Karpas-422 (cell line): ENCODE measurements around the gene CTNNA2. TPM values are rescaled to one million over a fixed set of nuclear protein-coding genes. Genes with fewer than 3 reads are reported as not detected.
"Not testable (repeated sequence)": the region's sequence is repeated elsewhere in the genome, so short reads cannot be mapped to it uniquely, and the experiment has no call there.

Source experiments
- DNase-seq: peaks from one replicate; pipeline ENCODE4 v3.0.0-alpha.2; 2015
- H2AFZ ChIP-seq: fragments of 200-600 bp; sonication (generic); 2 replicates; pipeline ENCODE4 v1.6.1; 2014; ENCODE audit warnings: antibody characterized with exemption, low read length, mixed read lengths
- H3K27ac ChIP-seq: fragments of 200-600 bp; sonication (generic); 2 replicates; pipeline ENCODE4 v1.5.1; 2014; ENCODE audit warnings: mild to moderate bottlenecking, low read length, moderate library complexity
- H3K27me3 ChIP-seq: fragments of 200-600 bp; sonication (generic); 2 replicates; pipeline ENCODE4 v1.6.1; 2014; ENCODE audit warnings: low read length, mixed read lengths
- H3K36me3 ChIP-seq: fragments of 200-600 bp; sonication (generic); 2 replicates; pipeline ENCODE4 v1.6.1; 2014; ENCODE audit warnings: low read length, mixed read lengths; ENCODE audit not compliant: insufficient read depth
- H3K4me1 ChIP-seq: fragments of 200-600 bp; sonication (generic); 2 replicates; pipeline ENCODE4 v1.6.1; 2014; ENCODE audit warnings: mild to moderate bottlenecking, low read length, mixed read lengths
- H3K4me2 ChIP-seq: fragments of 200-600 bp; sonication (generic); 2 replicates; pipeline ENCODE4 v1.6.1; 2014; ENCODE audit warnings: low read length, low read depth, mild to moderate bottlenecking; ENCODE audit not compliant: poor library complexity, severe bottlenecking
- H3K4me3 ChIP-seq: fragments of 200-600 bp; sonication (generic); 2 replicates; pipeline ENCODE4 v1.5.1; 2014; ENCODE audit warnings: mild to moderate bottlenecking, antibody characterized with exemption, low read length, mixed read lengths
- H3K79me2 ChIP-seq: fragments of 200-600 bp; sonication (generic); 2 replicates; pipeline ENCODE4 v1.6.1; 2014; ENCODE audit warnings: mild to moderate bottlenecking, low read length, mixed read lengths
- H3K9ac ChIP-seq: fragments of 200-600 bp; sonication (generic); 2 replicates; pipeline ENCODE4 v1.6.0; 2014; ENCODE audit warnings: low read length
- H3K9me2 ChIP-seq: fragments of 200-600 bp; sonication (generic), shearing (Covaris generic); replicated peaks from 2 replicates; pipeline ENCODE4 v1.6.0; 2014; ENCODE audit warnings: mild to moderate bottlenecking, low read length, moderate library complexity; ENCODE audit not compliant: insufficient read depth
- H3K9me3 ChIP-seq: fragments of 300-700, 200-600 bp; sonication (generic); 2 replicates; pipeline ENCODE4 v1.6.1; 2014; ENCODE audit warnings: low read length, mixed read lengths
- H4K20me1 ChIP-seq: fragments of 200-600 bp; sonication (generic); 2 replicates; pipeline ENCODE4 v1.6.1; 2014; ENCODE audit warnings: mild to moderate bottlenecking, antibody characterized with exemption, low read length, low read depth; ENCODE audit not compliant: insufficient read depth
- total RNA-seq: library from RNA; depleted of rRNA; stranded (reverse); fragments of >200 nt; shearing (Covaris generic); gene quantifications from 2 replicates; pipeline ENCODE4 v1.2.3, GENCODE V29; 2014; ENCODE audit warnings: low replicate concordance

The CTNNA2 gene
- total RNA-seq, 1 experiment from 2014 or later: not detected

DNA sequence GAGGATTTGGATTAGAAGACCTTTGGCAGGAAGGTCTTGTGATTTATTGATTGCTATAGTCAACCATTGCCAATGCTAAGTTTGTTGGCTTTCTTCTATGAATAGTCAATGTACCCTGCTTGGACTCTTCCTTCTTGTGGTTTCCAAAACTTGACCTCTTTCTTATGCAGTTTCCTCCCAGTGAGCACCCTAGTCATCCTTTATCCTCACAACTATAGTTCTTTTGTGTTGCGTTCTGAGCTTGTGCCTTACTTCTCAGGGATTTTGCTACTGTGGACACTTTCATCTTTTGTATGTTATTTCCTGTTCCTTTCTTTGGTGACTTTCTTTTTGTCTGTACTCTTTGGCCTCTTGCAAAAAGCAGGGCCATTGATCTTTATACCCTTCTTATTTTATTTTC, 623.5 kb downstream of the CTNNA2 start:
- DNase-seq: no peak
- no peaks in the 10 kb centered on the region for H3K4me1 ChIP-seq
- H4K20me1 ChIP-seq: no peaks in the 10 kb centered on the region
- H2AFZ ChIP-seq: no peak overlapping the region
- no peak overlapping the region for H3K27ac ChIP-seq
- no peaks in the 10 kb centered on the region for H3K79me2 ChIP-seq
- no peaks in the 10 kb centered on the region for H3K36me3 ChIP-seq
- H3K9me2 ChIP-seq: no peaks in the 10 kb centered on the region
- H3K4me2 ChIP-seq: no peak overlapping the region
- no peak overlapping the region for H3K4me3 ChIP-seq
- no peaks in the 10 kb centered on the region for H3K27me3 ChIP-seq
- H3K9me3 ChIP-seq: no peaks in the 10 kb centered on the region
- no peak overlapping the region for H3K9ac ChIP-seq

DNA sequence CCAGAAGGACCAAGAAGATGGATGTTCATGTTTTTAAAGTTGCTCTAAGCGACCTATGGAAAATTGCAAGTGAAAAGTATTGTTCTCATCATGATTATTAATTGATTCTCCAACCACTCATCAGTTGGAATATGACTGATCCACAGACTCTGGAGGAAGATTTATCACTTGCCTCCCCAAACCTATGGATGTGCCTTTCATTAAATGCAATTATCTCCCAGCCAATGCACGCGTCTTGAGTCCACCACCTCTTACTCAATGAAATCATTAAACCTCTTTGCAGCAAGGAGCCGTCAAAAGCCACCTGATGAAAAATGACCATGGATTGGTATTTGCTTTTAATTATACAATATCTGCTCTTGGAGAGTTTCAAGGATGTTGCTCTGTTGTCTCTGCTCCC, 626.1 kb downstream of the CTNNA2 start:
- Histone ChIP-seq H3K4me1 (no peaks in the 10 kb centered on the region), H3K79me2 (no peaks in the 10 kb centered on the region), H3K9me2 (no peaks in the 10 kb centered on the region), H4K20me1 (no peaks in the 10 kb centered on the region), H3K4me2 (no peak overlapping the region), H3K27ac (no peak overlapping the region), H3K27me3 (no peaks in the 10 kb centered on the region), H3K9ac (no peak overlapping the region), H3K36me3 (no peaks in the 10 kb centered on the region), H3K4me3 (no peak overlapping the region), H3K9me3 (no peaks in the 10 kb centered on the region), H2AFZ (no peak overlapping the region)
- DNase-seq: no peak

DNA sequence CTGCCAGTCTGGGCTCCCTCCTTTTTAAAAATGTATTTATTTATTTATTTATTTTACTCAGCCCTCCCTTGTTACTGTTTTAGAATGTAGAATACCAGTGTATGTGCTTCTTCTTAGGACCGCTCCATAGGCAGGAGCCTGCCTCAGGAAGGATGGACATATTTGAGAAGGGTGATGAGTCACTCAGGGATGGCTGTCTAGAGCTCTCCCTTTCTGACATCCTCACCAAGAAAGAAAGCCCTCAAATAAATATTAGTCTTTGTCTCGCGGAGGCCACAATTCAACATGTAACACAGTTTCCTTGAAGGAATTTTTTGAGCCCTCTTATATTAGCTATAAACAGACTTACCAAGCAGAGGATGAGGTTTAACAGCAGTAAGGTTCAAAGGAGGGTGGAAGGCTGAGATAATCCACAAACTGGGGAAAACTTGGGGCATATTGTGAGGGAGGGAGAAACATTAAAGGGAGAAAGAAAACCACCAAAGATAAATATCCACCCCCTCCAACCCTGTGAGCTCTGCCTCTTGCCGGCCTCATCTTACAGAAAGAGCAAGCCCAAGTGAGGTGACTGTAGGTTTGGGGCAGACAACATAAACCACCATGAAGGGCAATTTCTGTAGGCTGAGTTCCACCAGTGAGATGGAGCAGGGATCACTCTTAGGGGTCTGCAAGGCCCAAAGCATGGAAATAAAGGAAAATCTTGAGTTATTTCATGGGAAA, 628.3 kb downstream of the CTNNA2 start:
- Histone ChIP-seq H3K79me2 (no peaks in the 10 kb centered on the region), H4K20me1 (no peaks in the 10 kb centered on the region), H2AFZ (no peak overlapping the region), H3K27ac (no peak overlapping the region), H3K9me3 (no peaks in the 10 kb centered on the region), H3K4me3 (no peak overlapping the region), H3K36me3 (no peaks in the 10 kb centered on the region), H3K9ac (no peak overlapping the region), H3K9me2 (no peaks in the 10 kb centered on the region), H3K4me1 (no peaks in the 10 kb centered on the region), H3K27me3 (0 out of 2 replicates have a peak, but pooled peaks cover 2% of the 10 kb centered on the region), H3K4me2 (no peak overlapping the region)
- DNase-seq: no peak

DNA sequence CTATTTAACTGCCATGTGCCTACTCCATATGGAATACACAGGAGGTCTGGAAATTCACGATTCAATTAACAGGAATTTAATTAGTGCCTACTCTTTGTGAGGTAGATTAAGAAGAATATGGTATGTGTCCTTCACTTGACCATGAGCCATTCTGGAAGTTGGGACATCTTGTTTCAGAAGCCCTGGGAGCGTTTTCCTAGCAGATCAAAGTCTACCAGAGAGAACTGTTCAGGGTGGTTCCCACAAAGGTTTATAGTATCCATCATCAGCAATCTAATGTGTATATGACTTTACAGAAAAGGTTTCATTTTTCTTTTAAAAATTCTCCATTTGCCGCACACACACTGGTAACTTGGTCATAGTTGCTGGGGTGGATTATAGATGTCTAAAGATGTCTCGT, 632.6 kb downstream of the CTNNA2 start:
- Histone ChIP-seq H3K36me3 (no peaks in the 10 kb centered on the region), H3K4me3 (no peak overlapping the region), H3K9ac (no peak overlapping the region), H3K27ac (no peak overlapping the region), H3K9me3 (no peaks in the 10 kb centered on the region), H2AFZ (no peak overlapping the region), H3K79me2 (no peaks in the 10 kb centered on the region), H3K4me2 (no peak overlapping the region), H3K27me3 (0 out of 2 replicates have a peak, but pooled peaks cover 2% of the 10 kb centered on the region), H3K9me2 (no peaks in the 10 kb centered on the region), H3K4me1 (no peaks in the 10 kb centered on the region), H4K20me1 (no peaks in the 10 kb centered on the region)
- DNase-seq: no peak

DNA sequence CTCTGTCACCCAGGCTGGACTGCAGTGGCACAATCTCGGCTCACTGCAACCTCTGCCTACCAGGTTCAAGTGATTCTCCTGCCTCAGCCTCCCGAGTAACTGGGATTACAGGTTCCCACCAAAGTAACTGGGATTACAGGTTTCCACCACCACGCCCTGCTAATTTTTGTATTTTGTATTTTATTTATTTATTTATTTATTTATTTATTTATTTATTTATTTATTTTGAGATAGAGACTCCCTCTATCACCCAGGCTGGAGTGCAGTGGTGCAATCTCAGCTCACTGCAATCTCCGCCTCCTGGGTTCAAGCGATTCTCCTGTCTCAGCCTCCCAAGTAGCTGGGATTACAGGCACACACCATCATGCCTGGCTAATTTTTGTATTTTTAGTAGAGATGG, 633.9 kb downstream of the CTNNA2 start:
- not testable (repeated sequence) for H3K36me3 ChIP-seq

DNA sequence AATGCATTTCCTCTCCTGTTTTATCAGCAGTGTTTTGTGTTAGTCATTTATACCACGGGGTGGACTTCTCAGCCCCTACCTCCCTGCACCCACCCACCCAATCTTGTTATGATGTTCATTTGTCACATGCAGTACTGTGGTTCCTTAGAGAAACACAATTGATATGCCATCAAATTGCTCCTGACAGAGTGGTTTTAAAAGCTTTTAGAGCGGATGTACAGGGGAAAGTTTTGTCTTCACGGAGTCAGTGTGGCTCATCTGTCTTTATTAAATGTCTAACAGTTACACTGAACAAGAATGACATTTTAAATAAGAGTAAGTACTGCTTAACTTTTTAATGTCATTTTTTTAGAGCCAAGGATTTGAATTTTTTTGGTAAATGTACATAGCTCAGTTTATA, 634.8 kb downstream of the CTNNA2 start:
- Histone ChIP-seq H3K27ac (no peak overlapping the region), H3K9ac (no peak overlapping the region), H3K9me3 (no peaks in the 10 kb centered on the region), H3K4me1 (no peaks in the 10 kb centered on the region), H3K27me3 (0 out of 2 replicates have a peak, but pooled peaks cover 2% of the 10 kb centered on the region), H3K9me2 (no peaks in the 10 kb centered on the region), H2AFZ (no peak overlapping the region), H3K79me2 (no peaks in the 10 kb centered on the region), H3K36me3 (no peaks in the 10 kb centered on the region), H4K20me1 (no peaks in the 10 kb centered on the region), H3K4me2 (no peak overlapping the region), H3K4me3 (no peak overlapping the region)
- DNase-seq: no peak

More for the DNA sequence above, 633.9 kb downstream of the CTNNA2 start:
- H3K9me3 ChIP-seq, H3K4me1 ChIP-seq, H4K20me1 ChIP-seq, H3K79me2 ChIP-seq, H3K4me3 ChIP-seq, H3K9me2 ChIP-seq, DNase-seq, H3K9ac ChIP-seq, H3K27me3 ChIP-seq, H3K4me2 ChIP-seq, H3K27ac ChIP-seq, H2AFZ ChIP-seq: not testable (repeated sequence)

DNA sequence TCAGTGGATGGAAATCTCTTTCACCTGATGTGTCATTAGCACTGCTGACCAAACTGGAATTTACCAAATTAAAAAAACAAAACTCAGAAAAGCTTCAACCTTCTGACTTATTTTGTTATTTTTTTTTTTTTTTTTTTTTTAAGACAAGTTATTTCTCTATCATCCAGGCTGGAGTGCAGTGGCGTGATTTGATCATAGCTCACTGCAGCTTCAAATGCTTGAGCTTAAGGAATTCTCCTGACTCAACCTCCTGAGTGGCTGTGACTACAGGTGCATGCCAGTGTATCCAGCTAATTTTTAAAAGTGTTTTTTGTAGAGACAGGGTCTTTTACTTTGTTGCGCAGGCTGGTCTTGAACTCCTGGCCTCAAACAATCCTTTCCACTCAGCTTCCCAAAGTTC, 636.1 kb downstream of the CTNNA2 start:
- no peaks in the 10 kb centered on the region for H3K4me1 ChIP-seq
- no peak overlapping the region for H3K27ac ChIP-seq
- no peaks in the 10 kb centered on the region for H3K9me2 ChIP-seq
- H3K9me3 ChIP-seq: no peaks in the 10 kb centered on the region
- H2AFZ ChIP-seq: no peak overlapping the region
- no peak overlapping the region for H3K9ac ChIP-seq
- H3K4me2 ChIP-seq: no peak overlapping the region
- 0 out of 2 replicates have a peak, but pooled peaks cover 2% of the 10 kb centered on the region for H3K27me3 ChIP-seq
- no peak overlapping the region for H3K4me3 ChIP-seq
- H4K20me1 ChIP-seq: no peaks in the 10 kb centered on the region
- DNase-seq: no peak
- no peaks in the 10 kb centered on the region for H3K79me2 ChIP-seq
- H3K36me3 ChIP-seq: no peaks in the 10 kb centered on the region

DNA sequence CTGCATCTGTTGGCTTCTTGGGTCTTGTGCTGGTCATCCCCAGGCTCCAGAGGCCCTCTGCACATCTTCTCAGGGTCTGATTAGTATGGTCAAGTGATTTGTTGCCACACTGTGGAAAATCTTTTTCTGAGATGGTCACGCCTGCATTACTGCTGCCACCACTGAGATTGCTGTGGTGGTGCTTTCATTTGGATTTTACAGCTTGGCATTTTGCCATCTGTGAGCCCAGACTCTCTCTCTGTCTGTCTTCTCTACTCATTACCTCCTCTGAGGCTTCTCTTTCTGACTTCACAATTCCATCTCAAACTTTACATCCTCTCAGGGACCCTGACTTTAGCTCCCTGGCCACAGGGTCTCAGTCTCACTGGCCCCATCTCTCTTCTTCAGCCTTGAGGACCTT, 637.1 kb downstream of the CTNNA2 start:
- Histone ChIP-seq H3K4me2 (no peak overlapping the region), H3K9me3 (no peaks in the 10 kb centered on the region), H3K9ac (no peak overlapping the region), H3K9me2 (no peaks in the 10 kb centered on the region), H2AFZ (no peak overlapping the region), H4K20me1 (no peaks in the 10 kb centered on the region), H3K4me3 (no peak overlapping the region), H3K36me3 (no peaks in the 10 kb centered on the region), H3K27me3 (0 out of 2 replicates have a peak, but pooled peaks cover 2% of the 10 kb centered on the region), H3K27ac (no peak overlapping the region), H3K79me2 (no peaks in the 10 kb centered on the region), H3K4me1 (no peaks in the 10 kb centered on the region)
- DNase-seq: no peak
